LoVo (cell line): ENCODE measurements around the gene NOP9.
"Not testable (repeated sequence)": the region's sequence is repeated elsewhere in the genome, so short reads cannot be mapped to it uniquely, and the experiment has no call there.

ENCODE experiments used
- DNase-seq: peaks from one replicate; pipeline ENCODE4 v3.0.0-alpha.2; 2016; ENCODE audit warnings: low spot score

Gene NOP9

GRCh38 chr14:24327914-24328313, 28.3 kb downstream of the NOP9 start:
- DNase-seq, result not testable (repeated sequence)

- DNase-seq, result no peak
These were observed 29.5 kb downstream of the NOP9 start for GRCh38 chr14:24329073-24329663.

- no peak for DNase-seq
These were observed 30.1 kb downstream of the NOP9 start for GRCh38 chr14:24329736-24330135.

- no peak for DNase-seq
These were observed 31.5 kb downstream of the NOP9 start for GRCh38 chr14:24330973-24331674.

GRCh38 chr14:24331731-24332267, 32.1 kb downstream of the NOP9 start:
- no peak for DNase-seq

- peak; percentile 45 for DNase-seq
These were observed 32.8 kb downstream of the NOP9 start for GRCh38 chr14:24332268-24332993.

- no peak for DNase-seq
These were observed 35.0 kb downstream of the NOP9 start, which contains the start of gene ADCY4 for GRCh38 chr14:24334431-24335291. TSS of gene ADCY4 (minus strand) at chr14:24335071. CDS start at chr14:24334652, 419 bp downstream.

- DNase-seq, result no peak
These were observed 36.0 kb downstream of the NOP9 start for GRCh38 chr14:24335461-24336171.

- DNase-seq, result no peak
These were observed 37.6 kb downstream of the NOP9 start for GRCh38 chr14:24337144-24337823.

- no peak for DNase-seq
These were observed 38.1 kb downstream of the NOP9 start for GRCh38 chr14:24337824-24338175.

- no peak for DNase-seq
These were observed 39.2 kb downstream of the NOP9 start for GRCh38 chr14:24338843-24339242.

- peak; percentile 37 for DNase-seq
These were observed 39.9 kb downstream of the NOP9 start, which contains the start of gene RIPK3 for GRCh38 chr14:24339284-24340151. TSS of gene RIPK3 (minus strand) at chr14:24339991. CDS start at chr14:24339826, 165 bp downstream.

- no peak for DNase-seq
These were observed 41.0 kb downstream of the NOP9 start for GRCh38 chr14:24340606-24341005.

- no peak for DNase-seq
These were observed 43.2 kb downstream of the NOP9 start for GRCh38 chr14:24342889-24343288.

- no peak for DNase-seq
These were observed 44.4 kb downstream of the NOP9 start for GRCh38 chr14:24343795-24344660.

GRCh38 chr14:24347134-24347533, 47.5 kb downstream of the NOP9 start:
- no peak for DNase-seq

GRCh38 chr14:24348186-24348585, 48.5 kb downstream of the NOP9 start:
- no peak for DNase-seq

- no peak for DNase-seq
These were observed 50.1 kb downstream of the NOP9 start for GRCh38 chr14:24349742-24350141.

GRCh38 chr14:24351517-24351916, 51.9 kb downstream of the NOP9 start:
- DNase-seq, result no peak
